Sigmoid colon (tissue), 4 donors: ENCODE results near the gene LRRC63.

Source experiments
- CTCF ChIP-seq, 4 experiments: fragments of 450-650 bp in 3 of 4; fragments of 200-600 bp in 1 of 4; IDR thresholded peaks; one replicate each; pipeline ENCODE4 v1.5.1; 2016 to 2019; ENCODE audit warnings: antibody characterized with exemption in 4 of 4, mild to moderate bottlenecking in 3 of 4, moderate library complexity in 2 of 4
- EP300 ChIP-seq, 4 donors: sonication (generic); formaldehyde crosslinking; IDR thresholded peaks; one replicate each; pipeline ENCODE4 v1.6.1; 2017; ENCODE audit warnings: antibody characterized with exemption in 4 of 4
- POLR2A ChIP-seq, 2 donors: fragments of 450-650 bp; IDR thresholded peaks; one replicate each; pipeline ENCODE4 v1.6.1; 2016; ENCODE audit warnings: antibody characterized with exemption in 2 of 2, mild to moderate bottlenecking in 2 of 2, moderate library complexity in 2 of 2
- POLR2AphosphoS5 ChIP-seq, 4 donors: sonication (generic); formaldehyde crosslinking; IDR thresholded peaks; one replicate each; pipeline ENCODE4 v1.6.1; 2017; ENCODE audit warnings: antibody characterized with exemption in 4 of 4

GRCh38 chr13:46207828-46208227 is 3.9 kb upstream of the LRRC63 start:
- TF ChIP-seq CTCF (IDR thresholded peaks at IDR 0.05): no peak
- no peak for TF ChIP-seq POLR2A (IDR thresholded peaks at IDR 0.05)
- no peak for TF ChIP-seq POLR2AphosphoS5 (IDR thresholded peaks at IDR 0.05)
- no peak for TF ChIP-seq EP300 (IDR thresholded peaks at IDR 0.05)
